Measurements from ENCODE around the gene PRKAR2A.

The PRKAR2A gene

DNA sequence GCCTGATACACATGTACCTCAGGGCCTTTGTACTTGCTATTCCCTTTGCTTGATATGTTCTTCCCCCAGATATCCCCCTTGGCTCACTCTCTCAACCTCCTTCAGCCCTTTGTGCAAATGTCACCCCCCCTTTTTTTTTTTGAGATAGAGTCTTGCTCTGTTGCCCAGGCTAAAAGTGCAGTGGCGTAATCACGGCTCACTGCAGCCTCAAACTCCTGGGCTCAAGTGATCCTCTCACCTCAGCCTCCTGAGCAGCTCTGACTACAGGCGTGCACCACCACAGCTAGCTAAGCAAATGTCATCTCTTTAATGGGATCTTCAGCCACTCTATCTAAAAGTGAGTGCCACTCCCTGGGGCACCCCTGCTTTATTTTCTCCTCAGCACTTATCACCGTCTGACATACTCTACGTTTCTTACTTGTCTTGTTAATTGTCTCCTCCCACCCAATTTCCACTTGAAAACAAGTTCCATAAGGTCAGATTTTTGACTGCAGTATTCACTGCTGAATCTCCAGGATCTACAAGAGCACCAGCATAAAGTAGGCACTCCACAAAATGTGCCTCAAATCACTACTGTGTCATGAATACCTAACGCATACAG is 145.3 kb downstream of the PRKAR2A start:
- no peak for DNase-seq (ENCODE audit: low read depth in 1 of 2, low spot score in 1 of 2)
- no peak for TF ChIP-seq GABPA (IDR thresholded peaks at IDR 0.05; ENCODE audit: low read depth)
- TF ChIP-seq, protein P1, sequence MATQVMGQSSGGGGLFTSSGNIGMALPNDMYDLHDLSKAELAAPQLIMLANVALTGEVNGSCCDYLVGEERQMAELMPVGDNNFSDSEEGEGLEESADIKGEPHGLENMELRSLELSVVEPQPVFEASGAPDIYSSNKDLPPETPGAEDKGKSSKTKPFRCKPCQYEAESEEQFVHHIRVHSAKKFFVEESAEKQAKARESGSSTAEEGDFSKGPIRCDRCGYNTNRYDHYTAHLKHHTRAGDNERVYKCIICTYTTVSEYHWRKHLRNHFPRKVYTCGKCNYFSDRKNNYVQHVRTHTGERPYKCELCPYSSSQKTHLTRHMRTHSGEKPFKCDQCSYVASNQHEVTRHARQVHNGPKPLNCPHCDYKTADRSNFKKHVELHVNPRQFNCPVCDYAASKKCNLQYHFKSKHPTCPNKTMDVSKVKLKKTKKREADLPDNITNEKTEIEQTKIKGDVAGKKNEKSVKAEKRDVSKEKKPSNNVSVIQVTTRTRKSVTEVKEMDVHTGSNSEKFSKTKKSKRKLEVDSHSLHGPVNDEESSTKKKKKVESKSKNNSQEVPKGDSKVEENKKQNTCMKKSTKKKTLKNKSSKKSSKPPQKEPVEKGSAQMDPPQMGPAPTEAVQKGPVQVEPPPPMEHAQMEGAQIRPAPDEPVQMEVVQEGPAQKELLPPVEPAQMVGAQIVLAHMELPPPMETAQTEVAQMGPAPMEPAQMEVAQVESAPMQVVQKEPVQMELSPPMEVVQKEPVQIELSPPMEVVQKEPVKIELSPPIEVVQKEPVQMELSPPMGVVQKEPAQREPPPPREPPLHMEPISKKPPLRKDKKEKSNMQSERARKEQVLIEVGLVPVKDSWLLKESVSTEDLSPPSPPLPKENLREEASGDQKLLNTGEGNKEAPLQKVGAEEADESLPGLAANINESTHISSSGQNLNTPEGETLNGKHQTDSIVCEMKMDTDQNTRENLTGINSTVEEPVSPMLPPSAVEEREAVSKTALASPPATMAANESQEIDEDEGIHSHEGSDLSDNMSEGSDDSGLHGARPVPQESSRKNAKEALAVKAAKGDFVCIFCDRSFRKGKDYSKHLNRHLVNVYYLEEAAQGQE (IDR thresholded peaks at IDR 0.05; ENCODE audit: insufficient replicate concordance, low read depth) = no peak
- TF ChIP-seq SPI1 (IDR thresholded peaks at IDR 0.05; ENCODE audit: borderline replicate concordance, low read depth) = no peak
- TF ChIP-seq, protein P2, sequence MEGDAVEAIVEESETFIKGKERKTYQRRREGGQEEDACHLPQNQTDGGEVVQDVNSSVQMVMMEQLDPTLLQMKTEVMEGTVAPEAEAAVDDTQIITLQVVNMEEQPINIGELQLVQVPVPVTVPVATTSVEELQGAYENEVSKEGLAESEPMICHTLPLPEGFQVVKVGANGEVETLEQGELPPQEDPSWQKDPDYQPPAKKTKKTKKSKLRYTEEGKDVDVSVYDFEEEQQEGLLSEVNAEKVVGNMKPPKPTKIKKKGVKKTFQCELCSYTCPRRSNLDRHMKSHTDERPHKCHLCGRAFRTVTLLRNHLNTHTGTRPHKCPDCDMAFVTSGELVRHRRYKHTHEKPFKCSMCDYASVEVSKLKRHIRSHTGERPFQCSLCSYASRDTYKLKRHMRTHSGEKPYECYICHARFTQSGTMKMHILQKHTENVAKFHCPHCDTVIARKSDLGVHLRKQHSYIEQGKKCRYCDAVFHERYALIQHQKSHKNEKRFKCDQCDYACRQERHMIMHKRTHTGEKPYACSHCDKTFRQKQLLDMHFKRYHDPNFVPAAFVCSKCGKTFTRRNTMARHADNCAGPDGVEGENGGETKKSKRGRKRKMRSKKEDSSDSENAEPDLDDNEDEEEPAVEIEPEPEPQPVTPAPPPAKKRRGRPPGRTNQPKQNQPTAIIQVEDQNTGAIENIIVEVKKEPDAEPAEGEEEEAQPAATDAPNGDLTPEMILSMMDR (IDR thresholded peaks at IDR 0.05; ENCODE audit: insufficient read depth, low read length) = no peak
- no peak for TF ChIP-seq POLR2AphosphoS5 (IDR thresholded peaks at IDR 0.05; ENCODE audit: low read depth)
- no peak overlapping the region for H3K27ac ChIP-seq (replicated peaks)

DNA sequence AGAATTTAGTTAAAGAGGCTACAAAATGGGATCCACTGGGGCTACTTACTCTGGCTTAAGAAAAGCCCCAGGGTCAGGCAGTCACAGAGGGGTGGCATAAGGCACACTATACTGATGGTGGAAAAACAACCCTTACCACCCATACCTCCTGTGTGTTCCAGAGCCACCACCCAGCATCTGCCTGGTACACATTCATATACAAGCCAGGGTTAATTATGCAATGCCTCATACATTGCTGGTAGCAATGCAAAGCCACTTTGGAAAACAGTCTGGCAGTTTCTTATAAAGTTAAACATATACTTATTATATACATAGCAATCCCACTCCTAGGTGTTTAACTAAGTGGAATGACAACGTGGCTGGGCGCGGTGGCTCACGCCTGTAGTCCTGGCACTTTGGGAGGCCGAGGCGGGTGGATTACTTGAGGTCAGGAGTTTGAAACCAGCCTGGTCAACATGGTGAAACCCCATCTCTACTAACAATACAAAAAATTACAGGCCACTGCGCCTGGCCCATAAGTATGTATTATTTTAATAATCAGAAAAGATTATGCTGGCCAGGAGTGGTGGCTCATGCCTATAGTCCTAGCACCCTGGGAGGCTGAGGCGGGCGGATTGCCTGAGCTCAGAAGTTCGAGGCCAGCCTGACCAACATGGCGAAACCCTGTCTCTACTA is 146.8 kb downstream of the PRKAR2A start:
- no peaks in the 10 kb centered on the region for H3K27me3 ChIP-seq (ENCODE audit: insufficient read depth, poor library complexity, severe bottlenecking)
- no peak overlapping the region for H3K27ac ChIP-seq (replicated peaks)
- no peak for DNase-seq (ENCODE audit: low read depth in 1 of 2, low spot score in 1 of 2)
- H3K4me3 ChIP-seq (replicated peaks; ENCODE audit: insufficient read depth, low read length) = no peak overlapping the region
- TF ChIP-seq, protein P2 (IDR thresholded peaks at IDR 0.05; ENCODE audit: insufficient read depth, low read length) = no peak
- TF ChIP-seq GABPA (IDR thresholded peaks at IDR 0.05; ENCODE audit: low read depth) = no peak
- no peak for TF ChIP-seq SPI1 (IDR thresholded peaks at IDR 0.05; ENCODE audit: borderline replicate concordance, low read depth)
- TF ChIP-seq, protein P1 (IDR thresholded peaks at IDR 0.05; ENCODE audit: insufficient replicate concordance, low read depth) = no peak
- no peak for TF ChIP-seq POLR2AphosphoS5 (IDR thresholded peaks at IDR 0.05; ENCODE audit: low read depth)

More for the DNA sequence above, 145.3 kb downstream of the PRKAR2A start:
- no peaks in the 10 kb centered on the region for H3K27me3 ChIP-seq (ENCODE audit: insufficient read depth, poor library complexity, severe bottlenecking)
- no peak overlapping the region for H3K4me3 ChIP-seq (replicated peaks; ENCODE audit: insufficient read depth, low read length)

DNA sequence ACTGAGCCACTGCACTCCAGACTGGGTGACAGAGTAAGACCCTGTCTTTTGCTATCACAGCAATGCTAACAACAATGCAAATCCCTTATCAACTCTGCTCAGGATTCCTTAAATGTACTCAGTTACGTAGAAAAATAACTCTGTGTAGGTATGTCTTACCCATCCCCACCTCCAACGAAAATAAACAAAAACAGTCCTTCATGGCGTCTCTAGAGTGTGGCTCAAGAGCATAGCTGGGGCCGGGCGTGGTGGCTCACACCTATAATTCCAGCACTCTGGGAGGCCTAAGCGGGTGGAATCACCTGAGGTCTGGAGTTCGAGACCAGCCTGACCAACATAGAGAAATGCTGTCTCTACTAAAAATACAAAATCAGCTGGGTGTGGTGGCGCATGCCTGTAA is 148.8 kb downstream of the PRKAR2A start:
- H3K27ac ChIP-seq (replicated peaks) = no peak overlapping the region
- DNase-seq (ENCODE audit: low read depth in 1 of 2, low spot score in 1 of 2) = no peak
- H3K4me3 ChIP-seq (replicated peaks; ENCODE audit: insufficient read depth, low read length) = no peak overlapping the region
- TF ChIP-seq, protein P1 (IDR thresholded peaks at IDR 0.05; ENCODE audit: insufficient replicate concordance, low read depth) = no peak
- TF ChIP-seq POLR2AphosphoS5 (IDR thresholded peaks at IDR 0.05; ENCODE audit: low read depth) (no peak), GABPA (IDR thresholded peaks at IDR 0.05; ENCODE audit: low read depth) (no peak), SPI1 (IDR thresholded peaks at IDR 0.05; ENCODE audit: borderline replicate concordance, low read depth) (no peak)
- TF ChIP-seq, protein P2 (IDR thresholded peaks at IDR 0.05; ENCODE audit: insufficient read depth, low read length) = no peak
- H3K27me3 ChIP-seq (ENCODE audit: insufficient read depth, poor library complexity, severe bottlenecking) = no peaks in the 10 kb centered on the region
